ENCODE measurements around the gene NDUFB8.

NDUFB8 gene

GRCh38 chr10:100565206-100565985 is 35.7 kb upstream of the NDUFB8 start:
- DNase-seq = no peak
- peak overlapping the region; percentile 64 for H3K4me3 Mint-ChIP-seq
- no peak for TF ChIP-seq CTCF (IDR thresholded peaks at IDR 0.05)
- peaks cover 20% of the 10 kb centered on the region for H3K27me3 Mint-ChIP-seq (ENCODE audit: low read depth, poor library complexity)
- H3K9me3 Mint-ChIP-seq = no peaks in the 10 kb centered on the region
- no peak overlapping the region for H3K27ac Mint-ChIP-seq
- H3K4me1 Mint-ChIP-seq = peaks cover 16% of the 10 kb centered on the region
- H3K36me3 Mint-ChIP-seq (ENCODE audit: low read depth) = no peaks in the 10 kb centered on the region

GRCh38 chr10:100562008-100562672 is 32.5 kb upstream of the NDUFB8 start:
- TF ChIP-seq CTCF (IDR thresholded peaks at IDR 0.05) = peak; percentile 100
- H3K9me3 Mint-ChIP-seq = no peaks in the 10 kb centered on the region

GRCh38 chr10:100561005-100561404 is 31.3 kb upstream of the NDUFB8 start:
- no peak for TF ChIP-seq CTCF (IDR thresholded peaks at IDR 0.05)
- peaks cover 10% of the 10 kb centered on the region for H3K27me3 Mint-ChIP-seq (ENCODE audit: low read depth, poor library complexity)
- H3K4me1 Mint-ChIP-seq = peaks cover 17% of the 10 kb centered on the region
- DNase-seq = no peak
- H3K36me3 Mint-ChIP-seq (ENCODE audit: low read depth) = peaks cover 9% of the 10 kb centered on the region
- H3K27ac Mint-ChIP-seq = no peak overlapping the region
- no peak overlapping the region for H3K4me3 Mint-ChIP-seq
- no peaks in the 10 kb centered on the region for H3K9me3 Mint-ChIP-seq

More at GRCh38 chr10:100562008-100562672, 32.5 kb upstream of the NDUFB8 start:
- H3K4me3 Mint-ChIP-seq = no peak overlapping the region
- H3K36me3 Mint-ChIP-seq (ENCODE audit: low read depth) = peaks cover 5% of the 10 kb centered on the region
- peaks cover 17% of the 10 kb centered on the region for H3K4me1 Mint-ChIP-seq
- no peak overlapping the region for H3K27ac Mint-ChIP-seq
- peaks cover 17% of the 10 kb centered on the region for H3K27me3 Mint-ChIP-seq (ENCODE audit: low read depth, poor library complexity)
- peak; percentile 88 for DNase-seq

GRCh38 chr10:100560248-100560647 is 30.6 kb upstream of the NDUFB8 start:
- Mint-ChIP-seq H3K9me3 (no peaks in the 10 kb centered on the region), H3K4me1 (peaks cover 17% of the 10 kb centered on the region), H3K36me3 (ENCODE audit: low read depth) (peaks cover 14% of the 10 kb centered on the region), H3K27me3 (ENCODE audit: low read depth, poor library complexity) (peaks cover 10% of the 10 kb centered on the region), H3K4me3 (no peak overlapping the region), H3K27ac (no peak overlapping the region)
- TF ChIP-seq CTCF (IDR thresholded peaks at IDR 0.05) = no peak
- DNase-seq = no peak

- peaks cover 25% of the 10 kb centered on the region for H3K36me3 Mint-ChIP-seq (ENCODE audit: low read depth)
- DNase-seq = no peak
- H3K4me3 Mint-ChIP-seq = no peak overlapping the region
- no peaks in the 10 kb centered on the region for H3K4me1 Mint-ChIP-seq
- no peak for TF ChIP-seq CTCF (IDR thresholded peaks at IDR 0.05)
- H3K9me3 Mint-ChIP-seq = no peaks in the 10 kb centered on the region
- H3K27me3 Mint-ChIP-seq (ENCODE audit: low read depth, poor library complexity) = no peaks in the 10 kb centered on the region
- no peak overlapping the region for H3K27ac Mint-ChIP-seq
Observed at GRCh38 chr10:100554902-100555301, 25.2 kb upstream of the NDUFB8 start.

Measured in nephron progenitor cell (in vitro differentiated cells).